GM12865 (cell line): ENCODE data around the gene LMCD1.

Source experiments
- DNase-seq: peaks from one replicate; pipeline ENCODE4 v3.0.0; 2010; ENCODE audit warnings: low read depth
- H3K4me3 ChIP-seq: 2 replicates; pipeline ENCODE4 v1.5.1; 2011; ENCODE audit warnings: mild to moderate bottlenecking, low read depth, low read length, control low read depth
- TF ChIP-seq, protein P1 (sequence below): IDR thresholded peaks from 2 replicates; pipeline ENCODE4 v1.5.1; 2011; ENCODE audit warnings: low read length, control low read depth, low read depth, inconsistent platforms; ENCODE audit not compliant: insufficient read depth; ENCODE audit errors: missing control alignments

The LMCD1 gene

DNA sequence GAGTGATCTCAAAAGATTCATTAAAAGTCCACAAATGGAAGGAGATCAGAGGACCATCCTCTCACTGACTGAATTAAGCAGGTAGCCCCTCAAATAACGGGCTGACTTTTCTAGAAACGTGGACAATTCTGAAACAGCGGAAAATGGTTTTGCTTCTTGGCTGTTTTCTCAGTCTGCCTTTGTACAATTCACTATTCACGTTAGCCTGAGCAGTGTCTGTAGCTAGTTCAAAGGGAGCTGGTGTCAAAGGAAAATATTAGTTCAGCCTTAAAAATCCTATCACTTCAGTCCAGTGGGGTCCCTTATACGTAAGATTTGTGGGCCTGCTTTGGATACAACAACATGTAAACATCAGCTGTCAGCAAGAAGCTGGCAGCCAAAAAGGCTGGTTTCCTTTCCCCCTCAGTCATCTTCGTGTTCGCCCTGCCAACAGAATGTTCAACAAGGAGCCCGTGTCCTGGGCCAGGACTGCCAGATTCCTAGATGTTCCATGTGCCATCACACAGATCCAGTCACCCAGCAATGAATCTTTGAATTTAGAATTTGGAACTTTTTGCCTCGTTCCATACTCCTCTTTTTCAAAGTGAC lies 19.3 kb downstream of the LMCD1 start:
- DNase-seq = no peak
- TF ChIP-seq, protein P1, sequence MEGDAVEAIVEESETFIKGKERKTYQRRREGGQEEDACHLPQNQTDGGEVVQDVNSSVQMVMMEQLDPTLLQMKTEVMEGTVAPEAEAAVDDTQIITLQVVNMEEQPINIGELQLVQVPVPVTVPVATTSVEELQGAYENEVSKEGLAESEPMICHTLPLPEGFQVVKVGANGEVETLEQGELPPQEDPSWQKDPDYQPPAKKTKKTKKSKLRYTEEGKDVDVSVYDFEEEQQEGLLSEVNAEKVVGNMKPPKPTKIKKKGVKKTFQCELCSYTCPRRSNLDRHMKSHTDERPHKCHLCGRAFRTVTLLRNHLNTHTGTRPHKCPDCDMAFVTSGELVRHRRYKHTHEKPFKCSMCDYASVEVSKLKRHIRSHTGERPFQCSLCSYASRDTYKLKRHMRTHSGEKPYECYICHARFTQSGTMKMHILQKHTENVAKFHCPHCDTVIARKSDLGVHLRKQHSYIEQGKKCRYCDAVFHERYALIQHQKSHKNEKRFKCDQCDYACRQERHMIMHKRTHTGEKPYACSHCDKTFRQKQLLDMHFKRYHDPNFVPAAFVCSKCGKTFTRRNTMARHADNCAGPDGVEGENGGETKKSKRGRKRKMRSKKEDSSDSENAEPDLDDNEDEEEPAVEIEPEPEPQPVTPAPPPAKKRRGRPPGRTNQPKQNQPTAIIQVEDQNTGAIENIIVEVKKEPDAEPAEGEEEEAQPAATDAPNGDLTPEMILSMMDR = no peak
- no peak overlapping the region for H3K4me3 ChIP-seq

DNA sequence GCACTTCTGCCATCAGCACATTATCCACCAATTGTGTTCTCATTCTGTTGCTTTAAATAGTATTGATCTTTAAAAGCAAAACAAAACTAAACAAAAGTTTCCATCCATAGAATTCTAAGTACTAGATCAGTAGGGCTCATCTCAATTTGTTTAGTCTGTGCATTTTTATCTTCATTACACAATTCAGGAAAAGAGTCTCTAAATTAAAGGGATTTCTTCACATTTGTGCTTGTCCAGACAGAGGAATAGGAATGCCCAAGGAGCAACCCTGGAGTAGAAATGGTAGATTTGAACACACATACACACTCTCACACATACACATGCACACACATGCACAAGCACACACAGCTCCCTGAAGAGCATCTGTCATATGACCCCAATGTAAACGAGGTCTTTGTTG lies 21.4 kb downstream of the LMCD1 start:
- no peak overlapping the region for H3K4me3 ChIP-seq
- DNase-seq = no peak
- TF ChIP-seq, protein P1 = no peak

DNA sequence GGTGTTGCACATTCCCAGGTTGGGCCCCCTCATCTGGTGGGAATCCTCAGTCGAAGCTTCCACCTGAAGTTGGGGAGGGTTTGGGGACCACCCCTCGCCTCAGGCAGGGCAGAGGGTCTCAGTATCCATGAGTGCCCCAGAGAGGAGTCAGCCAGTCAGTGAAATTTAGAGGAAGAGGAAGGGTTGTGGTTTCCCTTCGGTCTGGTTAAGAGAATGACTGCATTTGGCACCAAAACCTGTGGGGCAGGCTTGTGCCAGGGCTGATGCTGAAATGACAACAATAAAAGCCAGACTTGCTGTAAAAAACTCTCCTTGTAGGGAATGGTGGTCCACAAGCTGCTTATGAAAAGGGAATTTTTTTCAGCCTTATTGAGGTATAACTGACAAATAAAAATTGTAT lies 22.6 kb downstream of the LMCD1 start:
- H3K4me3 ChIP-seq = no peak overlapping the region
- TF ChIP-seq, protein P1 = no peak
- DNase-seq = no peak

DNA sequence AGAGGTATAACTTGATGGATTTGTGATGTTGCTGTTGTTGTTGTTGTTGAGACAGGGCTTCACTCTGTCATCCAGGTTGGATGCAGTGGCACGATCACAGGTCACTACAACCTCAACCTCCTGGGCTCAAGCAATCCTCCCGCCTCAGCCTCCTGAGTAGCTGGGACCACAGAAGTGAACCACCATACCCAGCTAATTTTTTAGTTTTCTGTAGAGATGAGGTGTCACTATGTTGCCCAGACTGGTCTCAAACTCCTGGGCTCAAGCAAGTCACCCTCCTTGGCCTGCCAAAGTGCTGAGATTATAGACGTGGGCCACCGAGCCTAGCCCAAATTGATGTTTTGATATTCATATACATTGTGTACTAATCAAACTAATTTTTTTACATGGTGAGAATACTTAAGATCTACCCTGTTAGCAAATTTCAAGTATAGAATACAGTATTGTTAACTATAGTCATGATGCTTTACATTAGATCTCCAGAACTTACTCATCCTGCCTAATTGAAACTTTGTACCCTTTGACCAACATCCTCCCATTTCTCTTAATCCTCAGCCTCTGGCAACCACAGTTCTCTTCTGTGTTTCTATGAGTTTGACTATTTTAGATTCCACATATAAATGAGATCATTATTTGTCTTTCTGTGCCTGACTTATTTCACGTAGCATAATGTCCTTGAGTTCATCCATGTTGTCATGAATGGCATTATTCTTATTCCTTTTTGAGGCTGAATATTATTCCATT lies 23.2 kb downstream of the LMCD1 start:
- TF ChIP-seq, protein P1 = no peak
- no peak overlapping the region for H3K4me3 ChIP-seq
- peak; percentile 26 for DNase-seq

DNA sequence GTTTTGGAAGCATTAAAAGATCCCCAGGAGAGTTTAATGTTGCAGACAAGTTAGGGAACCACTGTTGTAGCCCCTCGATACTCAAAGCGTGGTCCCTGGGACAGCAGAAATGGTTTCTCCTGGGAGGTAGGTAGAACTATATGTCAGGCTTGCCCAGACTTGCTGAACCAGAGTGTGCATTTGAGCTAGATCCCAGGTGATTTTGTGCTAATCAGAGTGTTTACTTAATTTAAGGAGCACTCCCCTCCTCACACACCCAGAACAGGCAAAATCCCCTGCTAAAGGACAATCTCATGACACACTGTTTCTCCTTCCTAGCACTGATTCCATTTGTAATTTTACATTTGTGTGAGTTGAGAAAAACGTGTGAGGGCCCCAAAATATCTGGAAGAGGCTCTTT lies 24.3 kb downstream of the LMCD1 start:
- TF ChIP-seq, protein P1 = no peak
- no peak for DNase-seq

DNA sequence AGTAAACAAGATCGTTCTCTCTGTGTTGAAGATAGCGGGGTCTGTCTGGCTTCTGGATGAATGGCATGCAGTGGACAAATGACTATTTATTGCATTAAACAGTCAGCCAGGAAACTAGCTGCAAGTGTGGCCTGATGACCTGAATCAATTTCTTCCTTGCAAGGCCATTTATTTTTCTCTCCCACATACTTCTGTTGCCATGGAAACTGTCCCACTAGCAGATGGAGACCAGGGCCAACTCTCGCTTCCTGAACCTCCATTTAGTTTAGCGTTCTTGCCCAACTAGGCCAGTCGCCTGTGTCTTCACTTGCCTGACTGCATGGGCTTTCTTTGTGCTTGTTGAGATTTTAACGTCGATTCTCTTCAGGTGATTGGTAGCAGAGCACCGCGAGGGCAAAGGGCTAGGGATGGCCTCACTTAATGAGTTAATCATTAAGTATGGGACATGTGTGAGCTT lies 27.6 kb downstream of the LMCD1 start:
- TF ChIP-seq, protein P1 = no peak
- DNase-seq = no peak
- no peak overlapping the region for H3K4me3 ChIP-seq

More for the DNA sequence above, 24.3 kb downstream of the LMCD1 start:
- no peak overlapping the region for H3K4me3 ChIP-seq
